ENCODE measurements around the gene CD52. TPM values are rescaled to one million over a fixed set of nuclear protein-coding genes. Genes with fewer than 3 reads are reported as not detected.

CD52 gene
- polyA plus RNA-seq, 2 of the 4 experiments (the other 2 are of a cell fraction): not detected

DNA sequence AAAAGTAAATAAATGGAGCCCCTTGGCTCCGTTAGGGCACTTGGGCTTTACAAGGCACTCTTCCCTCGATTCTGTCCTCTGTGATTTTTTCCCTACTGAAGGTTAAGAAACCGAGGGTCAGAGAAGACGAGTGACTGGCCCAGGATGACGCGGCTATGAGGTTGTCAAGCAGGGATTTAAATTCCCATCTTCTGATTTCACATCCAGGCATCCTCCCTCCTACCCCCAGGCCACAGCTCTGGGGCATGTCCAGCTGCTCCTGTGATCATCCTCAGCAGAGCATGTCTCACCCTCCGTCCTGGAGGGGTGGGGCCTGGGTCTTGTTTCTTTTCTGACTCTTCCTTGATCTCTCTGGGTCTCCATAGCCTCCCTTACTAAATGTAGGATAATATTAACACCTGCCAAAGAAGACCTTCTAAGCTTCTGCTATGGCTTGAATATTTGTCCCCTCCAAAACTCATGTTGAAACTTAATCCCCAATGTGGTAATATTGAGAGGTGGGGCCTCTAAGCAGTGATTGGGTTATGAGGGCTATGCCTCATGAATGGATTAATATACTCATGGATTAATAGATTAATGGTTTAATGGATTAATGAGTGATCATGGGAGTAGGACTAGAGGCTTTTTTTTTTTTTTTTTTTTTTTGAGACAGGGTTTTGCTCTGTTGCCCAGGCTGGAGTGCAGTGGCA, 31.6 kb downstream of the CD52 start:
- Histone ChIP-seq H3K4me2 (peak overlapping the region; percentile 64), H3K4me1 (peaks cover 56% of the 10 kb centered on the region), H3K4me3 (no peak overlapping the region), H3K9me3 (no peaks in the 10 kb centered on the region), H3K27ac (peak overlapping the region; percentile 78 to 95)
- TF ChIP-seq, protein P1, sequence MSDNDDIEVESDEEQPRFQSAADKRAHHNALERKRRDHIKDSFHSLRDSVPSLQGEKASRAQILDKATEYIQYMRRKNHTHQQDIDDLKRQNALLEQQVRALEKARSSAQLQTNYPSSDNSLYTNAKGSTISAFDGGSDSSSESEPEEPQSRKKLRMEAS (IDR thresholded peaks at IDR 0.05): peak; percentile 30; the same call in 1 of the 2 replicates
- TF ChIP-seq, protein P2, sequence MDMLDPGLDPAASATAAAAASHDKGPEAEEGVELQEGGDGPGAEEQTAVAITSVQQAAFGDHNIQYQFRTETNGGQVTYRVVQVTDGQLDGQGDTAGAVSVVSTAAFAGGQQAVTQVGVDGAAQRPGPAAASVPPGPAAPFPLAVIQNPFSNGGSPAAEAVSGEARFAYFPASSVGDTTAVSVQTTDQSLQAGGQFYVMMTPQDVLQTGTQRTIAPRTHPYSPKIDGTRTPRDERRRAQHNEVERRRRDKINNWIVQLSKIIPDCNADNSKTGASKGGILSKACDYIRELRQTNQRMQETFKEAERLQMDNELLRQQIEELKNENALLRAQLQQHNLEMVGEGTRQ (IDR thresholded peaks at IDR 0.05): no peak
- TF ChIP-seq FOSL2 (IDR thresholded peaks at IDR 0.05) (0 out of 2 replicates have a peak, but pooled peaks have one; percentile 7), FOSL2 (CRISPR knock-in tag; IDR thresholded peaks at IDR 0.05) (peak; percentile 38; the same call in 1 of the 2 replicates)
- DNase-seq (ENCODE audit: low read depth in 1 of 2, low spot score in 1 of 2): peak; percentile 33 to 76
- CTCF ChIA-PET: interaction anchor here (1.3 to 6.1 kb wide), 5 partner anchors 13 to 68 kb away, joined by 3 to 42 read pairs (median 9); partner anchors contain the start of gene CD52
- ATAC-seq: peak; percentile 61 to 73
- 31% methylated on average over 7 of the region's 7 CpGs for WGBS (ENCODE audit: missing lambda C conversion rate)
- POLR2A ChIA-PET: no interaction called here
- FAIRE-seq: no peak

DNA sequence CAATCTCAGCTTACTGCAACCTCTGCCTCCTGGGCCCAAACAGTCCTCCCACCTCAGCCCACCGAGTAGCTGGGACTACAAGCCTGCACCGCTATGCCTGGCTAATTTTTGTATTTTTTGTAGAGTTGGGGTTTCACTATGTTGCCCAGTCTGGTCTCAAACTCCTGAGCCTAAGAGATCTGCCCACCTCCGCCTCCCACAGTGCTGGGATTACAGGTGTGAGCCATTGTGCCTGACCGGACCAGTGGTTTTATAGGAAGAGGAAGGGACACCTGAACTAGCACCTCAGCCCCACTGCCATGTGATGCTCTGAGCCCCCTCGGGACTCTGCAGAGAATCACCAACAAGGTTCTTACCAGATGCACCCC, 32.1 kb downstream of the CD52 start:
- ChIA-PET POLR2A (no interaction called here), CTCF (interaction anchor here (1.3 to 6.1 kb wide), 4 partner anchors 12 to 67 kb away, joined by 3 to 42 read pairs (median 6); partner anchors contain the start of gene CD52)
- FAIRE-seq (no peak), ATAC-seq (no peak), DNase-seq (ENCODE audit: low read depth in 1 of 2, low spot score in 1 of 2) (no peak)
- no peaks in the 10 kb centered on the region for H3K9me3 ChIP-seq
- no peak for TF ChIP-seq HOXB13 (CRISPR knock-in tag; IDR thresholded peaks at IDR 0.05; ENCODE audit: low read depth)
- no peak for TF ChIP-seq POLR2AphosphoS2 (conservative IDR thresholded peaks at IDR 0.05; ENCODE audit: low read length)
- no peak for TF ChIP-seq MYC (IDR thresholded peaks at IDR 0.05; ENCODE audit: borderline replicate concordance, low read length)
- no peak for TF ChIP-seq HEYL (CRISPR knock-in tag; IDR thresholded peaks at IDR 0.05)
- no peak for TF ChIP-seq ZNF302 (CRISPR knock-in tag; IDR thresholded peaks at IDR 0.05)
- TF ChIP-seq RARB (CRISPR knock-in tag; IDR thresholded peaks at IDR 0.05): no peak
- peak overlapping the region; percentile 78 to 95 for H3K27ac ChIP-seq
- no peak overlapping the region for H3K4me3 ChIP-seq
- peaks cover 56% of the 10 kb centered on the region for H3K4me1 ChIP-seq
- WGBS (ENCODE audit: missing lambda C conversion rate): 89% methylated on average over 5 of the region's 5 CpGs
- H3K4me2 ChIP-seq: peak overlapping the region; percentile 64

DNA sequence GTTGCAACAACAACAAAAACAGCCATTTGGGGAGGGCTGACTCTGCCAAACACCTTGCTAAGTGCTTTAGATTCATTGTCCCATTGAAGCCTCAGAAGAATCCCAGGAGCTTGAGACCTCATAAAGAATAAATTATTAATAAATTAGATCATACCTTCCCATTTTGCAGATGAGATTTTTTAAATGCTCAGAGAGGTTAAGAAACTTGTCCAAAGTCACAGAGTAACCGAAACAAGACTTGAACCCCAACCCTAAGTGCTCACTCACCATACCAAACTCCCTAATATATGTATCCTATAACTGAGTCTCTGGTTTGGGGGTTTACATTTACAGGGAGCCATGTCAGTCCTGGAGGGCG, 32.6 kb downstream of the CD52 start:
- TF ChIP-seq MAFK (IDR thresholded peaks at IDR 0.05; ENCODE audit: partially characterized antibody): no peak
- peak; percentile 24 for TF ChIP-seq ZFP36 (IDR thresholded peaks at IDR 0.05; ENCODE audit: borderline replicate concordance, partially characterized antibody)
- TF ChIP-seq EHF (CRISPR knock-in tag; IDR thresholded peaks at IDR 0.05): no peak
- TF ChIP-seq, protein P3, sequence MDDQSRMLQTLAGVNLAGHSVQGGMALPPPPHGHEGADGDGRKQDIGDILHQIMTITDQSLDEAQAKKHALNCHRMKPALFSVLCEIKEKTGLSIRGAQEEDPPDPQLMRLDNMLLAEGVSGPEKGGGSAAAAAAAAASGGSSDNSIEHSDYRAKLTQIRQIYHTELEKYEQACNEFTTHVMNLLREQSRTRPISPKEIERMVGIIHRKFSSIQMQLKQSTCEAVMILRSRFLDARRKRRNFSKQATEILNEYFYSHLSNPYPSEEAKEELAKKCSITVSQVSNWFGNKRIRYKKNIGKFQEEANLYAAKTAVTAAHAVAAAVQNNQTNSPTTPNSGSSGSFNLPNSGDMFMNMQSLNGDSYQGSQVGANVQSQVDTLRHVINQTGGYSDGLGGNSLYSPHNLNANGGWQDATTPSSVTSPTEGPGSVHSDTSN (IDR thresholded peaks at IDR 0.05): no peak
- peak; percentile 75; the same call in 1 of the 2 replicates for TF ChIP-seq HDAC2 (IDR thresholded peaks at IDR 0.05)
- TF ChIP-seq HOXB13 (CRISPR knock-in tag; IDR thresholded peaks at IDR 0.05; ENCODE audit: low read depth): no peak
- no peak for TF ChIP-seq POLR2A (IDR thresholded peaks at IDR 0.05; ENCODE audit: low read length)
- Histone ChIP-seq H3K4me3 (no peak overlapping the region), H3K4me2 (peak overlapping the region; percentile 64), H3K27ac (peak overlapping the region; percentile 78 to 95), H3K4me1 (peaks cover 56% of the 10 kb centered on the region), H3K9me3 (no peaks in the 10 kb centered on the region)
- ChIA-PET POLR2A (no interaction called here), CTCF (interaction anchor here (1.0 to 6.1 kb wide), 5 partner anchors 12 to 67 kb away, joined by 3 to 42 read pairs (median 4); partner anchors contain the start of gene CD52)
- WGBS (ENCODE audit: missing lambda C conversion rate): 59% methylated on average over 2 of the region's 2 CpGs
- FAIRE-seq (no peak), DNase-seq (ENCODE audit: low read depth in 1 of 2, low spot score in 1 of 2) (no peak), ATAC-seq (no peak)

Measured in A549 (cell line).